Endothelial cell of umbilical vein (primary cell): Measurements from ENCODE around the gene SSBP3. TPM values are rescaled to one million over a fixed set of nuclear protein-coding genes. Genes with fewer than 3 reads are reported as not detected.

ENCODE experiments used
- BruUV-seq: library from RNA; stranded (reverse); fragments of 400-500 nt; replicated peaks from 2 replicates; lab custom pipeline; 2021; lab: Mats Ljungman, UMichigan
- CTCF ChIA-PET: fragments of 300-600, 350-600 bp; sonication (Branson Sonifier 250); formaldehyde crosslinking; loops from one replicate; lab custom pipeline; 2021; ENCODE audit warnings: antibody characterized with exemption, inconsistent platforms; lab: Charles Lee
- POLR2A ChIA-PET: fragments of 300-600, 350-600 bp; sonication (Branson Sonifier 250); formaldehyde crosslinking; loops from one replicate; lab custom pipeline; 2021; ENCODE audit warnings: antibody characterized with exemption, inconsistent platforms; lab: Charles Lee
- DNase-seq: peaks from one replicate; pipeline ENCODE4 v3.0.0-alpha.2; 2011; ENCODE audit warnings: low read depth, low spot score
- FAIRE-seq: peaks from 2 replicates; lab custom pipeline; 2011; peaks lifted over from hg19 to GRCh38; lab: Jason Lieb, UNC
- H2AFZ ChIP-seq: 2 replicates; pipeline ENCODE4 v1.6.0; 2012; ENCODE audit warnings: low read depth, low read length, control low read depth, inconsistent platforms
- H3K27ac ChIP-seq: 2 replicates; pipeline ENCODE4 v1.5.1; 2011; ENCODE audit warnings: low read depth, mild to moderate bottlenecking, control low read depth, low read length, moderate library complexity; ENCODE audit not compliant: insufficient read depth
- H3K27me3 ChIP-seq, 2 experiments: 2 replicates each; pipeline versions ENCODE4 v1.6.0 to v1.6.1; 2011; ENCODE audit warnings: low read length in 2 of 2, mixed read lengths in 1 of 2; ENCODE audit not compliant: control insufficient read depth in 2 of 2, insufficient read depth in 2 of 2
- H3K36me3 ChIP-seq, 2 experiments: 2 replicates in 1 of 2; 3 replicates in 1 of 2; pipeline ENCODE4 v1.5.1; 2011; ENCODE audit warnings: low read length in 2 of 2, mild to moderate bottlenecking in 1 of 2, moderate library complexity in 1 of 2; ENCODE audit not compliant: control insufficient read depth in 2 of 2, insufficient read depth in 2 of 2; ENCODE audit errors: extremely low read depth in 1 of 2
- H3K4me1 ChIP-seq: 3 replicates; pipeline ENCODE4 v1.5.1; 2011; ENCODE audit warnings: mild to moderate bottlenecking, low read length; ENCODE audit not compliant: control insufficient read depth, insufficient read depth; ENCODE audit errors: extremely low read depth
- H3K4me2 ChIP-seq: 2 replicates; pipeline ENCODE4 v1.6.1; 2011; ENCODE audit warnings: low read length, control low read depth, mixed read lengths; ENCODE audit not compliant: insufficient read depth
- H3K4me3 ChIP-seq, 3 experiments: fragments of 200-600 bp in 1 of 3; sonication (generic), shearing (Covaris generic) in 1 of 3; replicated peaks in 1 of 3; 2 replicates each; pipeline ENCODE4 v1.5.1; 2011 to 2016; ENCODE audit warnings: control low read depth in 3 of 3, low read length in 3 of 3, mild to moderate bottlenecking in 2 of 3, inconsistent platforms in 1 of 3, low read depth in 1 of 3, moderate library complexity in 1 of 3; ENCODE audit not compliant: insufficient read depth in 1 of 3
- H3K79me2 ChIP-seq: 2 replicates; pipeline ENCODE4 v1.6.0; 2012; ENCODE audit warnings: low read length, inconsistent platforms; ENCODE audit not compliant: control insufficient read depth, insufficient read depth
- H3K9ac ChIP-seq: replicated peaks from 2 replicates; pipeline ENCODE3; 2011; ENCODE audit warnings: low read length, control low read depth; ENCODE audit not compliant: insufficient read depth; ENCODE audit errors: extremely low read depth
- H3K9me1 ChIP-seq: replicated peaks from 3 replicates; pipeline ENCODE4 v1.6.0; 2011; ENCODE audit warnings: mild to moderate bottlenecking, low read length; ENCODE audit not compliant: control insufficient read depth, insufficient read depth; ENCODE audit errors: extremely low read depth
- H3K9me3 ChIP-seq: replicated peaks from 2 replicates; pipeline ENCODE4 v1.5.1; 2012; ENCODE audit warnings: low read length, inconsistent platforms; ENCODE audit not compliant: control insufficient read depth, insufficient read depth
- H4K20me1 ChIP-seq: replicated peaks from 2 replicates; pipeline ENCODE3; 2011; ENCODE audit warnings: mild to moderate bottlenecking, low read length; ENCODE audit not compliant: control insufficient read depth, insufficient read depth; ENCODE audit errors: extremely low read depth
- CTCF ChIP-seq, 2 donors: IDR thresholded peaks; 1 replicate in 1 of 2; 2 replicates in 1 of 2; pipeline ENCODE4 v1.5.1; 2011; ENCODE audit warnings: low read length in 2 of 2, mild to moderate bottlenecking in 2 of 2, moderate library complexity in 2 of 2, control low read depth in 1 of 2, inconsistent platforms in 1 of 2, low read depth in 1 of 2; ENCODE audit not compliant: insufficient read depth in 1 of 2; ENCODE audit errors: extremely low read depth in 1 of 2
- EZH2 ChIP-seq: IDR thresholded peaks from 2 replicates; pipeline ENCODE4 v1.6.1; 2012; ENCODE audit warnings: borderline replicate concordance, low read depth, mild to moderate bottlenecking, moderate library complexity, low read length, inconsistent platforms; ENCODE audit not compliant: severe bottlenecking
- FOS ChIP-seq: IDR thresholded peaks from 2 replicates; pipeline ENCODE4 v1.6.1; 2011; ENCODE audit warnings: mild to moderate bottlenecking, low read length, moderate library complexity, borderline replicate concordance; ENCODE audit not compliant: insufficient read depth
- GATA2 ChIP-seq: IDR thresholded peaks from 2 replicates; pipeline ENCODE4 v1.7.0; 2011; ENCODE audit warnings: low read depth, mild to moderate bottlenecking, moderate library complexity, mixed read lengths, low read length; ENCODE audit not compliant: insufficient read length, insufficient read depth
- JUN ChIP-seq: IDR thresholded peaks from 2 replicates; pipeline ENCODE4 v1.6.1; 2011; ENCODE audit warnings: borderline replicate concordance, low read depth; ENCODE audit not compliant: insufficient read length, insufficient read depth
- MYC ChIP-seq: IDR thresholded peaks from one replicate; pipeline ENCODE4 v1.6.1; 2011; ENCODE audit warnings: mild to moderate bottlenecking, low read depth, low read length
- POLR2A ChIP-seq: IDR thresholded peaks from 2 replicates; pipeline ENCODE4 v1.6.1; 2012; ENCODE audit warnings: low read depth, mild to moderate bottlenecking, control low read depth, low read length
- POLR2AphosphoS5 ChIP-seq: IDR thresholded peaks from 2 replicates; pipeline ENCODE4 v1.6.1; 2012; ENCODE audit warnings: low read depth, mild to moderate bottlenecking, control low read depth, low read length, moderate library complexity; ENCODE audit not compliant: insufficient read depth
- dilution Hi-C: fragments of 300-500 bp; cut with MboI; formaldehyde crosslinking; loops from one replicate; pipeline ENCODE4 v1.15.0; 2019; ENCODE audit warnings: low sequenced_read_pairs; ENCODE audit not compliant: extremely low pct_ligation_motif_present
- intact Hi-C: fragments of 100-400 bp; cut with micrococcal nuclease; formaldehyde crosslinking; loops from one replicate; pipeline ENCODE4 v1.10.0; 2022
- polyA plus RNA-seq, 4 experiments: library from polyadenylated mRNA; depleted of rRNA in 3 of 4; stranded (reverse) in 3 of 4; unstranded in 1 of 4; fragments of >200 nt; gene quantifications; 2 replicates each; pipeline versions ENCODE4 v1.2.1 to v1.2.3, GENCODE V29; 2011 to 2012; ENCODE audit warnings: missing spikeins in 1 of 4
- total RNA-seq: library from RNA; stranded (reverse); gene quantifications from 2 replicates; pipeline ENCODE4 v1.2.3, GENCODE V29; 2021
- TF ChIP-seq, protein P1 (sequence below): IDR thresholded peaks from 2 replicates; pipeline ENCODE4 v1.6.1; 2011; ENCODE audit not compliant: insufficient read depth, insufficient read length

The SSBP3 gene
- total and polyA plus RNA-seq, 2 donors (not counting 3 experiments of a cell fraction or from before 2014, with no cell fraction given), result 44.9 to 59.4 TPM

DNA sequence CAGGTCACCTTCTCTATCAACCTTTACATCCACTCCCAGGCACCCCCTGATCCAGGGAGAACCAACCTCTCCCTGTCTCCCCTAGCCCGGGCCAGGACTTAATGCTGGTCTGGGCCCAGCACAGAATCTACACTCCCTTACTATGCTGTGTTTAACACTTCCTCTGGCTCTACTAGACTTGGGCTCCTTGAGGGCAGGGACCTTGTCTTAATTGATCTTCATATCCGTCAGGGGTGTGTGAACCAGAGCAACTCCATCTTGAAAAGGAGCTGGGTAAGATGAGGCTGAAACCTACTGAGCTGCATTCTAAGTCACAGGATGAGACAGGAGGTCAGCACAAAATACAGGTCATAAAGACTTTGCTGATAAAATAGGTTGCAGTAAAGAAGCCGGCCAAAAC lies 98.9 kb downstream of the SSBP3 start:
- H3K4me1 ChIP-seq, result no peaks in the 10 kb centered on the region
- intact Hi-C loops, result no loop called here
- H2AFZ ChIP-seq, result no peak overlapping the region
- DNase-seq (no peak), FAIRE-seq (no peak)
- no peak overlapping the region for H3K4me2 ChIP-seq
- H3K79me2 ChIP-seq, result peaks cover 44% of the 10 kb centered on the region
- H4K20me1 ChIP-seq, result no peaks in the 10 kb centered on the region
- ChIA-PET POLR2A (interaction anchor here (0.6 kb wide), 1 partner anchor 78 kb away, joined by 3 read pairs; no protein-coding TSS in a partner anchor), CTCF (no interaction called here)
- TF ChIP-seq GATA2 (no peak), MYC (no peak), CTCF (IDR thresholded peaks at IDR 0.05; ENCODE audit: extremely low read depth in 1 of 2, insufficient read depth in 1 of 2, low read depth in 1 of 2, low read length in 2 of 2) (no peak), FOS (no peak), EZH2 (no peak), JUN (no peak), POLR2AphosphoS5 (no peak), POLR2A (no peak)
- TF ChIP-seq, protein P1, sequence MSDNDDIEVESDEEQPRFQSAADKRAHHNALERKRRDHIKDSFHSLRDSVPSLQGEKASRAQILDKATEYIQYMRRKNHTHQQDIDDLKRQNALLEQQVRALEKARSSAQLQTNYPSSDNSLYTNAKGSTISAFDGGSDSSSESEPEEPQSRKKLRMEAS, result no peak
- H3K4me3 ChIP-seq, result no peak overlapping the region
- no peaks in the 10 kb centered on the region for H3K36me3 ChIP-seq
- no peaks in the 10 kb centered on the region for H3K27me3 ChIP-seq
- no TSS peak for BruUV-seq
- H3K9me3 ChIP-seq, result no peaks in the 10 kb centered on the region
- H3K9me1 ChIP-seq, result no peaks in the 10 kb centered on the region
- H3K27ac ChIP-seq, result no peak overlapping the region
- dilution Hi-C loops, result no loop called here
- H3K9ac ChIP-seq, result no peak overlapping the region
